Endothelial cell (in vitro differentiated cells): ENCODE results near the gene ANKS1B. TPM values are rescaled to one million over a fixed set of nuclear protein-coding genes. Genes with fewer than 3 reads are reported as not detected.
A peak's percentile ranks its signal among the peaks of the same experiment; 100 is the strongest.

ENCODE experiments used
- DNase-seq: peaks from one replicate; pipeline ENCODE4 v3.0.0; 2021; ENCODE audit warnings: low spot score
- H3K27ac Mint-ChIP-seq: one replicate; pipeline ENCODE4 v1.8.0; 2021; ENCODE audit warnings: mixed read lengths, inconsistent platforms; ENCODE audit not compliant: unreplicated experiment
- H3K27me3 Mint-ChIP-seq: one replicate; pipeline ENCODE4 v1.8.0; 2021; ENCODE audit warnings: mild to moderate bottlenecking, moderate library complexity, mixed read lengths, inconsistent platforms; ENCODE audit not compliant: unreplicated experiment
- H3K36me3 Mint-ChIP-seq: one replicate; pipeline ENCODE4 v1.8.0; 2021; ENCODE audit warnings: mild to moderate bottlenecking, low read depth, mixed read lengths, inconsistent platforms; ENCODE audit not compliant: unreplicated experiment
- H3K4me1 Mint-ChIP-seq: one replicate; pipeline ENCODE4 v1.8.0; 2021; ENCODE audit warnings: mild to moderate bottlenecking, mixed read lengths, inconsistent platforms; ENCODE audit not compliant: unreplicated experiment
- H3K4me3 Mint-ChIP-seq: one replicate; pipeline ENCODE4 v1.8.0; 2021; ENCODE audit warnings: mild to moderate bottlenecking, mixed read lengths, inconsistent platforms; ENCODE audit not compliant: unreplicated experiment
- H3K9me3 Mint-ChIP-seq: one replicate; pipeline ENCODE4 v1.8.0; 2021; ENCODE audit warnings: mixed read lengths, inconsistent platforms; ENCODE audit not compliant: unreplicated experiment
- total RNA-seq: library from RNA; stranded (reverse); fragmentation: NEBNext Ultra II Directional; extraction: Animal tissue kit (Norgen Biotek cat#: 25700); gene quantifications from one replicate; pipeline ENCODE4 v1.2.1, GENCODE V29; 2021; ENCODE audit not compliant: unreplicated experiment
- TF ChIP-seq, protein P1 (sequence below): fragments of 200-600 bp; sonication (generic); IDR thresholded peaks from one replicate; pipeline ENCODE4 v1.5.0; 2021; ENCODE audit warnings: antibody characterized with exemption; ENCODE audit not compliant: unreplicated experiment

The ANKS1B gene
- total RNA-seq, 1 donor from 2014 or later: 2.6 TPM

DNA sequence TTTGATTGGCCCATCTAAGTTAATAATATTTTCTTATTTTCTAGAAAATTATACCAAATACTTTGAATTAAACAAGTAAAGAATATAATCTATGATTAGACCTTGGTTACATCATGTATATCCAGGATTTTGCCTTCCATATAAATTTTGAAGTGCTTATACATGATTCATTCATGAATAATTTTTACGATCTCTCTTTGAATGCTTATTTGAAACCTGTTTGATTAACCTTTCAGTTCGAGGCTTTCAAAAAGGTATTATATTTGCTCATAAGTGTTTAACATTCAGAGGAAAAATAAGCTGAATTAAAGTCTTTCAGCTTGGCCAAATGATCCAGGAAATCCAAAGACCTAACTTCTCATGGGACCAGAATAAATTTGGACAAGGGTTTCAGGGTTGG is 832.4 kb downstream of the ANKS1B start:
- Mint-ChIP-seq H3K9me3 (no peaks in the 10 kb centered on the region), H3K4me1 (peaks cover 10% of the 10 kb centered on the region), H3K27me3 (no peaks in the 10 kb centered on the region), H3K36me3 (no peaks in the 10 kb centered on the region), H3K4me3 (no peak overlapping the region), H3K27ac (no peak overlapping the region)
- TF ChIP-seq, protein P1, sequence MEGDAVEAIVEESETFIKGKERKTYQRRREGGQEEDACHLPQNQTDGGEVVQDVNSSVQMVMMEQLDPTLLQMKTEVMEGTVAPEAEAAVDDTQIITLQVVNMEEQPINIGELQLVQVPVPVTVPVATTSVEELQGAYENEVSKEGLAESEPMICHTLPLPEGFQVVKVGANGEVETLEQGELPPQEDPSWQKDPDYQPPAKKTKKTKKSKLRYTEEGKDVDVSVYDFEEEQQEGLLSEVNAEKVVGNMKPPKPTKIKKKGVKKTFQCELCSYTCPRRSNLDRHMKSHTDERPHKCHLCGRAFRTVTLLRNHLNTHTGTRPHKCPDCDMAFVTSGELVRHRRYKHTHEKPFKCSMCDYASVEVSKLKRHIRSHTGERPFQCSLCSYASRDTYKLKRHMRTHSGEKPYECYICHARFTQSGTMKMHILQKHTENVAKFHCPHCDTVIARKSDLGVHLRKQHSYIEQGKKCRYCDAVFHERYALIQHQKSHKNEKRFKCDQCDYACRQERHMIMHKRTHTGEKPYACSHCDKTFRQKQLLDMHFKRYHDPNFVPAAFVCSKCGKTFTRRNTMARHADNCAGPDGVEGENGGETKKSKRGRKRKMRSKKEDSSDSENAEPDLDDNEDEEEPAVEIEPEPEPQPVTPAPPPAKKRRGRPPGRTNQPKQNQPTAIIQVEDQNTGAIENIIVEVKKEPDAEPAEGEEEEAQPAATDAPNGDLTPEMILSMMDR: no peak
- no peak for DNase-seq

DNA sequence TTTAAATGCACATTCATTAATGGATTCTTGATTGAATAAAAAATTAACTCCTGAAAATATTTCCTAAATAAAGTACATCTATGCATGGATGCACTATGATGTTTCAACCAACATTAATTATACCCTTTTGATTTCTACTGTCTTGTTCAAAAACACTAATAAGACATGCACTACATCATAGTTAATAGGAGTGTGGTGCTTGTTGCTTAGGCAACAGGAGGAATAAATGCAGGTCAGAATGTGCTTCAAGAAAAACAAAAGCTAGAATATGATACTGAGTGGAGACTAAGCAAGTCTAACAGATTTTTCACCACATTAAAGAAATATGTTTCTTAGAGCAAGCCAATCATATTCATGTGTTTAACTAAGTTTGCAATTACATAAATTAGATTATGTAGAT is 833.0 kb downstream of the ANKS1B start:
- H3K27me3 Mint-ChIP-seq: no peaks in the 10 kb centered on the region
- TF ChIP-seq, protein P1: no peak
- peaks cover 10% of the 10 kb centered on the region for H3K4me1 Mint-ChIP-seq
- H3K27ac Mint-ChIP-seq: no peak overlapping the region
- H3K36me3 Mint-ChIP-seq: no peaks in the 10 kb centered on the region
- H3K9me3 Mint-ChIP-seq: no peaks in the 10 kb centered on the region
- no peak overlapping the region for H3K4me3 Mint-ChIP-seq
- no peak for DNase-seq

DNA sequence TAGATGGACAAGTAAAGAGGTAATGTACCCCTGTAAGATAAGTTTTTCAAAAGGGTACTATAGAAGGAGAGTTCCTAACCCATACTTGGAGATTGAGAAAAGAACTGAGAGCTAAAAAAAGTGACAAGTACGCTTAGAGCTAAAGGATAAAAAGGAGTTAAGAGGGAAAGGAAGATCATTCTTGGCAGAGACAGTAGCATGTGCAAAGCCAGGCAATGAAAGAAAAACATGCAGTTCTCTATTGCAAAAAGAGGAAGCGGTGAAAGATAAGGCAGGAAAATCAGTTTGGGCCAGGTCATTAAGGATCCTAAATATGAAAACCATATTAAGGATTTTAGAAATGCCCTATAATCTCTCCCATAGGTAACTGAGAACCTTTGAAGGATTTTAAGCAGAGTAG is 837.6 kb downstream of the ANKS1B start:
- H3K9me3 Mint-ChIP-seq: no peaks in the 10 kb centered on the region
- DNase-seq: no peak
- H3K27me3 Mint-ChIP-seq: no peaks in the 10 kb centered on the region
- H3K36me3 Mint-ChIP-seq: no peaks in the 10 kb centered on the region
- H3K4me1 Mint-ChIP-seq: no peaks in the 10 kb centered on the region
- no peak overlapping the region for H3K27ac Mint-ChIP-seq
- no peak overlapping the region for H3K4me3 Mint-ChIP-seq
- TF ChIP-seq, protein P1: no peak

DNA sequence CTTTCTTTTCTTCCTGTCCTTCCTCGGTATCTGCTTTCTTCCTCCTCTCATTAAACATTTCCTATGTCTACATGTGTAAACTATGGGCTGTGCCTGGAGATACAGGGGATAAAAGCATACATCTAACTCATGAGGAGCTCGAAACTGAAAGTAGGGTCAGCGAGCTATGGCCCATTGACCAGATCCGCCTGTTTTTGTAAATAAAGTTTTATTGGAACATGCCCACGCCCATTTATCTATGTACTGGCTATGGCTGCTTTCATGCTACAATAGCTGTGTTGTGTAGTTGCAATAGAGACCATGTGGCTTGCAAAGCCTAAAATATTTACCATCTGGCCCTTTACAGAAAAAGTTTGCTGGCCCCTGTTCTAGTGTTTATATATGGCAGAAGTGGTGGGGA is 838.0 kb downstream of the ANKS1B start:
- Mint-ChIP-seq H3K27ac (no peak overlapping the region), H3K4me1 (no peaks in the 10 kb centered on the region), H3K36me3 (no peaks in the 10 kb centered on the region), H3K4me3 (no peak overlapping the region), H3K27me3 (peaks cover 1% of the 10 kb centered on the region), H3K9me3 (no peaks in the 10 kb centered on the region)
- TF ChIP-seq, protein P1: no peak
- DNase-seq: no peak

DNA sequence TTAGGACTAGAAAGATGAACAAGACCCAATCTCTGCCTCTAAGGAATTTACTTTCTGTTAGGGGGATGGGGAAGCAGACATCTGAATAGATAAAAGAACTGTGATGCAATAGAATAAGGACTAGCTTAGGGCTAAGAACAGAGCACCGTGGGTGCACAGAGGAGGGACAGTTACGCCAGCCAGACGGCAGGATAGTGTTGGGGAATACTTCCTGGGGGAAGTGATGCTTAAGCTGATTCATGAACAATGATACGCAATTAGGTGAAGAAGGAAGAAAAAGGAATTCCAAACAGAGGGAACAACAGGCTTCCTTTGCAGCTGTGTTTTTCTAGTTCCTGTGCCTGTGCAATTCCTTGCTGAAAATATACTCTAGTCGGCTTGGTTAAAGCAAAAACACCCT is 838.6 kb downstream of the ANKS1B start:
- Mint-ChIP-seq H3K4me1 (no peaks in the 10 kb centered on the region), H3K9me3 (no peaks in the 10 kb centered on the region), H3K27ac (no peak overlapping the region), H3K36me3 (no peaks in the 10 kb centered on the region), H3K27me3 (peaks cover 1% of the 10 kb centered on the region), H3K4me3 (no peak overlapping the region)
- TF ChIP-seq, protein P1: no peak
- DNase-seq: peak; percentile 13
